GM18508 (cell line): ENCODE data around the gene HLA-DQA1.
"Not testable (repeated sequence)": the region's sequence is repeated elsewhere in the genome, so short reads cannot be mapped to it uniquely, and the experiment has no call there.

Source experiments
- ATAC-seq: cut with Tn5 transposase; IDR thresholded peaks from one replicate; pipeline ENCODE4 v1.9.1; 2021; ENCODE audit warnings: moderate number of reproducible peaks; ENCODE audit not compliant: insufficient read depth, unreplicated experiment

Gene HLA-DQA1

DNA sequence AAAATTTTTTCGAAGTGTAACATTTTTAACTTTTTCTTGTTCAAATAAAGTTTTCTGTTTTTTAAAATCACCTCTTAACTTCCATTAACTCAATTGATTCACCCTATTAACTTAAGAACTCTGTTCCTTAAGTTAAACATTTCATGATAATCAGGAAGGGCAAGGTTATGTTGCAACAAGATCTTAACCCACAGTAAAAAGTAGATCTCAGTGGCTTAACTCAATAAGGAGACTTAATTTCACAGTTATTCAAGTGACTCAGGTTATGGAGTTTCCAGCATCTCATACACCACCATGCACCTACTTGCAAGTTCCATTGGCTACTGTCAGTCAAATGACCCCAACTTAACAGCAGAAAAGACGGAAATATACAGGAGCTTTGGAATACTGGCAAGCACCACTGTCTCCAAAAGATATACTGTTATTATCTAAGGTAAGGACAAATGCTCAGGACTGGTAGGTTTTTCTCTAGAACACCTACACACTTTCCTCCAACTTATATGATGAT lies 18.1 kb downstream of the HLA-DQA1 start:
- no peak for ATAC-seq

DNA sequence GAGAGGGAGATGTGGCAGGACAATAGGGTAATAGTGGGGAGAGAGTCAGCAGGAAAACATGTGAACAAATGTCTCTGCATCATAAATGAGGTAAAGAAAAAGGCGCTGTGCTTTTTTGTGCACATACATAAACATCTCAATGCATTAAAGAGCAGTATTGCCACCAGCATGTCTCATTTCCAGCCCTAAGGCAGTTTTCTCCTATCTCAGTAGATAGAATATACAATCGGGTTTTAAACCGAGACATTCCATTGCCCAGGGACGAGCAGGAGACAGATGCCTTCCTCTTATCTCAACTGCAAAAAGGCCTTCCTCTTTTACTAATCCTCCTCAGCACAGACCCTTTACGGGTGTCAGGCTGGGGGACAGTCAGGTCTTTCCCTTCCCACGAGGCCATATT lies 20.1 kb downstream of the HLA-DQA1 start:
- not testable (repeated sequence) for ATAC-seq

- ATAC-seq: not testable (repeated sequence)
Observed at GRCh38 chr6:32657819-32658218, 20.6 kb downstream of the HLA-DQA1 start.

DNA sequence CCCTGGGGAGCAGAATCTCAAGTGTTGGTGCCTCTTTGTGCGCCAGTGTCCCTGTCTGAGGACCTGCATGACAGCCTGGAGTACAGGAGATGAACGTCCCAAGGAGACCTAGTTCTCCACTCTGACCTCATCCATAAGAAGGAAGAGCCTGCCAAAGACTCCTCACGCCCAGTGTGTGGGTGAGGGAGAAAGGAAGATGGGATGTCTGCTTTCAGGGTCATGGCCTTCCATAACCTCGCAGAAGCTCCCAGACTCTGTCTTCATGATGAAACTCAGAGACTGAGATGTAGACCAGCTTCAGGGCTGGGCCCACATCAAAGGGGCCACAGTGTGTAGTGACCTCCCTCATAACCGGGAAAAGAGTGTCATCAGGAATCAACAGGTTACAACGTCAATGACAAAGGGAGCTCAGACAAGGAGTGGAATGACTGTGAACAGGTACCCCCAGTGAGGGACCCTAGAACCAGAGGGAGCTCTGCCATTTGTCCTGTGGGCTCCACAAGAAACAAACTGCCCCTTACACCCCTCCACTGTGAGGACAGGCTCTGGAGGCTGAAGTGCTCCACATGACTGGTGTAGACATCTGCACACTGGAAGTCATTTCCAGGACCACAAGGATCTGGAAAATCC lies 21.2 kb downstream of the HLA-DQA1 start:
- no peak for ATAC-seq

DNA sequence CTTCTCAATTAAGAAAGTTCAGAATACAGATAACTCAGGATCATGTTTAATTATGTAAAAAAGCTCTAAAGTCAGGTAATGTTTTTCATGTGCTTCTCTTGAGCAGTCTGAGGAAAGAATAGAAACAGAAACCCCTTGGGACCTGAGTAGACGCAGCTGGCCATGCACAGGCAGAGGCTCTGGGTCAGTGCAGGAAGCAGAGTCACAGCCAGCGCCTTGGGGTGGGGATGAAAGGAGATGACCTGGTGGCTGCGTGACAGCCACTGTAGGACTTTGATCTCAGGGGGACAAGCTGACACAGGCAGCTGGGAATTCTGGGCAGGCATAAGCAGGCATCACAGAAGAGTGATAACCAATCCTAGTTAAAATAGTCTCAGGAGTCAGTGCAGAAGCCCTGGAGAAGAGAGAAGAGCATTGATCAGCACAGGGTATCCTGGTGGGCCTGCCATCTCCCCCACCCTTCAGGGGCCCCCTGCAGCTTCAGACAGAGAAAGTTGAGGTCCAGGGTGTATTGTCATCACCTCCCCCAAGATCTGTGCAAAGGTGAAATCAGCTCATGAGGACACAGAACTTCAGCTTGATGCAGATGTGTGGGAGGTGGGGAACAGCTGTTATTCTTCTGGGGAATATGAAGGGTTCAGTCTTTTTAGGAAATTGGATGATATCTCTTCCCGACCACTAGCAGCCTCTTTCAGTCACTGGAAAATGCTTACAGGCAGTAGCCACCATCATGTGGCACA lies 22.8 kb downstream of the HLA-DQA1 start:
- ATAC-seq: no peak

- no peak for ATAC-seq
Observed at GRCh38 chr6:32662099-32662498, 24.9 kb downstream of the HLA-DQA1 start.

GRCh38 chr6:32662836-32663235 lies 25.6 kb downstream of the HLA-DQA1 start:
- no peak for ATAC-seq

GRCh38 chr6:32664354-32664753 lies 27.1 kb downstream of the HLA-DQA1 start:
- ATAC-seq: no peak

- ATAC-seq: no peak
Observed at GRCh38 chr6:32664827-32665362, 27.7 kb downstream of the HLA-DQA1 start.

- no peak for ATAC-seq
Observed at GRCh38 chr6:32665661-32666060, 28.5 kb downstream of the HLA-DQA1 start.

DNA sequence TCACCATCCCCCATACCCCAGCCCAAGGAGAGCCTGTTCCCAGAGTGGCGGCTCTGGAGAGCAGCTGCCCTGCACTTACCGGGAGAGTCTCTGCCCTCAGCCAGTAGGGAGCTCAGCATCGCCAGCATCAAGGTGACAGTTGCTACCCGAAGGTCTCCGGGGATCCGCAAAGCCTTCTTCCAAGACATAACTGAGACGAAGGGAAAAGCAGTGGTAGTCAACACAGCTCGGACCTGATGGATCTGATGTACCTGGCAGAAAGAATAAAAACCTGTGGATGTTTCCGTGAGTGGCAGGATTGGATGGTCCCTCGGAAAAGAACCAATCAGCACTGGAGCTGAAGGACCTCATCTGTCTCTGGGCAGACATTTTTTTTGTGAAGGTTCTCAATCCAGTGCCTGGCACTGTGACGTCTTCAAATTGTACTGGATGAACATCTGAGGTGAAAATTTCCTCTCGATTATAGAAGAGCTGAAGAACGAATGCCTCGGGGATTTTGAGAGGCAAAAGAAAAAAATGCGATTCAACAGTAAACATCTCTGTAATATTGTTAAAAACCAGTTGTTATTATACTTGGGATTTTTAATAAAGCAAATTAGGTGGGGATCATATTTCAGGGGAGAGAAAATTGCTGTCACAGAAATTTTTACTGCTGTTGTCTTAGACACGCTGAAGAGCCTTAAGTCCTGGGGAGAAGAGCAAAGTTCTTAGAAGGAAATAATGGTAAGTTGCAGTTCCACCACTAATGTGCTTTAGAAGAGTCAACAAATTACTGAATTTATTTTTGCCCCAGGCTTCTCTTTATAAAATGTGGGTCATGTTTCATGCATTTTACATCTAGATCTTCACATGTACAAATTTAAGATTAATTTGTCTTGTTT lies 29.5 kb downstream of the HLA-DQA1 start, which contains the start of gene HLA-DQB1:
HLA-DQB1 (minus strand) TSS at position 238 of the 881 bp plus-strand sequence; CDS start at position 188, 50 bp downstream.
- ATAC-seq: no peak

GRCh38 chr6:32668226-32668747 lies 31.1 kb downstream of the HLA-DQA1 start:
- ATAC-seq: peak; percentile 91

DNA sequence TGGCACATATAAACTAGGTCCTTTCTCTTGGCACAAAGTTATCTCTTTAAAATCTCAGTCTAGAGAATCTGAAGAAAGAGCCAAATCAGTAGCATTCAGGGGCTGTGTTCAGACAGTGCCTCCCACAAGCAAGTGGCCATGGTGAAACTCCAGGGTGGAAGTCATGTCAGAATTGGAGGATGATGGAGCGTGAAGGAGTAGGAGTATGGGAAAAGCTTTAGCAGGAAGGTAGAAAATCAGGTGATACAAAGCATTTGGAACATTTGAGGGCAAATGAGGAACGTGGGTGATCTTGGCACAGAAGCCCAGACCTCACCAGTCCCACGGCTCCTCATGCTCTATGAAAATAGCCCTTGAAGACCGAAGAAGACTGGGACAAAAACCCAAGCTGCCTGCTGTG lies 32.0 kb downstream of the HLA-DQA1 start:
- ATAC-seq: no peak

GRCh38 chr6:32669893-32670292 lies 32.7 kb downstream of the HLA-DQA1 start:
- ATAC-seq: no peak

DNA sequence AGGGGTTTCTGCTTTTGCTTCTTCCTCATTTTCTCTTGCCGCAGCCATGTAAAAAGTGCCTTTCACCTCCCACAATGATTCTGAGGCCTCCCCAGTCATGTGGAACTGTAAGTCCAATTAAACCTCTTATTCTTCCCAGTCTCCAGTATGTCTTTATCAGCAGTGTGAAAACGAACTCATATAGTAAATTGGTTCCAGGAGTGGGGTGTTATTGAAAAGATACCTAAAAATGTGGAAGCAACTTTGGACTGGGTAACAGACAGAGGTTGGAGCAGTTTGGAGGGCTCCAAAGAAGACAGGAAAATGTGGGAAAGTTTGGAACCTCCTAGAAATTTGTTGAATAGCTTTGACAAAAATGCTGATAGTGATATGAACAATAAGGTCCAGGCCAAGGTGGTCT lies 34.7 kb downstream of the HLA-DQA1 start:
- ATAC-seq: not testable (repeated sequence)

GRCh38 chr6:32674123-32674522 lies 36.9 kb downstream of the HLA-DQA1 start:
- not testable (repeated sequence) for ATAC-seq

DNA sequence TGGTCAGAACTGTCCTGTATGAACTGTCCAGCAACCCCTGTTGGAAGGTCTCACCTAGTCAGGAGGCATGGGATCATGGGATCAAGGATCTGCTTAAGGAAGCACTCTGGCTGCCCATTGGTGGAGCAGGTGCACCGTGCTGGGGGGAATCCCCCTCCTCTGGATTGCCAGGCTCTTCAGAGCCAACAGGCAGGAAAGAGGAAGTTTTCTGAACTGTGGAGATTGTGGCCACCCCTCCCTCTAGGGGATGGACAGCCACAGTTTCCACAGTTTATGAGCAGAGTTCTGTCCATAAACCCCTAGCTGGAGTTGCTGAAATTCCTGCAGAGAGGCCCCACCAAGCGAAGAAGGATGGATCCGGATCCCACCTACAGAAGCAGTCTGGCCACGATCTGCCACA lies 42.3 kb downstream of the HLA-DQA1 start:
- no peak for ATAC-seq

GRCh38 chr6:32680055-32680454 lies 42.8 kb downstream of the HLA-DQA1 start:
- no peak for ATAC-seq

DNA sequence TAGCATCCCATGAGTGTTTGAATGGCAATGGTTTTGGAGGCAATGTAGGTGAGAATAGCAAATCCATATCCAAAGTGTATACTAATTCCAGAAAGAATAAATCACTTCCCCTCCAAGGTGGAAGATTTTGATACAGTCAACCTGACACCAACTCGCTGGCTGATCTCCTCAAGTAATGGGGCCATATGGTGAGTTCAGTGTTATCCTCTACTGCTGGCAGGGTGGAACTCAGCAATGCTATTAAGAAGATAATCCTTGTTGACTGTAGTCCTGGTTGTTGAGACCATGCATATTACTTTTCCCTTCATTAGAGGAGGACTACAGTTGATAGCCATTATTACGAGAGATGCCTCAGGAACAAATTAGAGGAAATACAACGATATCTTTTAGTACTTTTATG lies 47.0 kb downstream of the HLA-DQA1 start:
- no peak for ATAC-seq

DNA sequence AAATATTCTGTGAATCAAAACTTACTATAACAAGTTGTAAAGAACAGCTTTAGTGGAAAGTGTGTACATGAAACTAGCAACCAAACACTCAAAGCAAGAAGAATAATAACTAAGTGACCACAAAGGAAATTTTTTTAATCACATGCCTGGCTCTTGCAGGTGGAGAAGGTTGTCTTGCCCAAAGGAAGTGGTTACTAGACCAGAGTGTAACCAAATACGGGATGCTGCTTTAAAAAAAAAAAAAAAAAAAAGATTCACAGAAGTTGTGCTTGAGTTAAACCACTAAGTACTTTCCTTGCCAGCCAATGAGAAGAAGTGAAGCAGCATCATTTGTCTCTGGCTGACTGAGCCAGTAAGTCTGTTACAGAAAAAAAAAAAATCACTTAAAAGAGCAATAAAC lies 48.4 kb downstream of the HLA-DQA1 start:
- ATAC-seq: peak; percentile 60
